GM10266 (cell line): ENCODE measurements around the gene MPP7.

Experiments
- DNase-seq: peaks from one replicate; pipeline ENCODE4 v3.0.0; 2012; ENCODE audit errors: extremely low spot score
- CTCF ChIP-seq: IDR thresholded peaks from 2 replicates; pipeline ENCODE4 v1.5.1; 2012; ENCODE audit warnings: mild to moderate bottlenecking, low read depth; ENCODE audit not compliant: control insufficient read depth, insufficient read depth; ENCODE audit errors: missing control alignments

MPP7 gene

GRCh38 chr10:28283251-28283650 is 19.6 kb downstream of the MPP7 start:
- no peak for TF ChIP-seq CTCF
- DNase-seq: no peak

- no peak for TF ChIP-seq CTCF
- no peak for DNase-seq
These were observed 20.5 kb downstream of the MPP7 start for GRCh38 chr10:28282336-28282735.

- no peak for DNase-seq
- no peak for TF ChIP-seq CTCF
These were observed 21.0 kb downstream of the MPP7 start for GRCh38 chr10:28281726-28282315.

GRCh38 chr10:28280652-28281051 is 22.2 kb downstream of the MPP7 start:
- no peak for DNase-seq
- no peak for TF ChIP-seq CTCF

GRCh38 chr10:28279878-28280277 is 23.0 kb downstream of the MPP7 start:
- no peak for TF ChIP-seq CTCF
- DNase-seq: no peak

GRCh38 chr10:28278842-28279241 is 24.0 kb downstream of the MPP7 start:
- no peak for TF ChIP-seq CTCF
- no peak for DNase-seq

- no peak for DNase-seq
- TF ChIP-seq CTCF: no peak
These were observed 26.5 kb downstream of the MPP7 start for GRCh38 chr10:28276384-28276783.
